CD4-positive, alpha-beta memory T cell (primary cell): ENCODE results near the gene TMEM205. TPM values are rescaled to one million over a fixed set of nuclear protein-coding genes. Genes with fewer than 3 reads are reported as not detected.

Source experiments
- CTCF ChIA-PET: fragments of 350-600 bp; sonication (Branson Sonifier 250); formaldehyde crosslinking; loops from one replicate; lab custom pipeline; 2021; ENCODE audit warnings: inconsistent platforms; ENCODE audit not compliant: partially characterized antibody; lab: Charles Lee
- POLR2A ChIA-PET: fragments of 350-600 bp; sonication (Branson Sonifier 250); formaldehyde crosslinking; loops from one replicate; lab custom pipeline; 2021; ENCODE audit not compliant: partially characterized antibody; lab: Charles Lee
- DNase-seq, 5 donors: peaks; one replicate each; pipeline versions ENCODE4 v3.0.0 to v3.0.0-alpha.2; 2020 to 2022; ENCODE audit warnings: mixed read lengths in 1 of 5
- H3K27ac ChIP-seq: one replicate; pipeline ENCODE4 v1.7.0; 2013; ENCODE audit warnings: low read depth, low read length
- H3K27me3 ChIP-seq: 2 replicates; pipeline ENCODE4 v1.7.0; 2013; ENCODE audit warnings: mild to moderate bottlenecking, low read length, moderate library complexity; ENCODE audit not compliant: insufficient read depth
- H3K36me3 ChIP-seq: 2 replicates; pipeline ENCODE4 v1.7.0; 2013; ENCODE audit warnings: mild to moderate bottlenecking, low read length, moderate library complexity; ENCODE audit not compliant: insufficient read depth
- H3K4me1 ChIP-seq: 2 replicates; pipeline ENCODE4 v1.7.0; 2013; ENCODE audit warnings: mild to moderate bottlenecking, low read length, moderate library complexity; ENCODE audit not compliant: insufficient read depth
- H3K4me3 ChIP-seq, 2 donors: one replicate each; pipeline ENCODE4 v1.7.0; 2013; ENCODE audit warnings: low read length in 2 of 2, mild to moderate bottlenecking in 1 of 2
- H3K9me3 ChIP-seq, 2 donors: one replicate each; pipeline ENCODE4 v1.7.0; 2013; ENCODE audit warnings: low read length in 2 of 2, control low read depth in 1 of 2; ENCODE audit not compliant: control insufficient read depth in 1 of 2
- H3K27ac Mint-ChIP-seq, 7 donors: one replicate each; pipeline ENCODE4 v1.8.0; 2020 to 2021; ENCODE audit warnings: mixed read lengths in 7 of 7, mild to moderate bottlenecking in 6 of 7, inconsistent platforms in 3 of 7, moderate library complexity in 3 of 7
- H3K27me3 Mint-ChIP-seq, 2 donors: one replicate each; pipeline ENCODE4 v1.8.0; 2020 to 2021; ENCODE audit warnings: mixed read lengths in 2 of 2
- H3K36me3 Mint-ChIP-seq, 2 donors: one replicate each; pipeline ENCODE4 v1.8.0; 2020 to 2021; ENCODE audit warnings: mixed read lengths in 2 of 2, inconsistent platforms in 1 of 2, mild to moderate bottlenecking in 1 of 2
- H3K4me1 Mint-ChIP-seq, 4 donors: one replicate each; pipeline ENCODE4 v1.8.0; 2020 to 2021; ENCODE audit warnings: mixed read lengths in 4 of 4, mild to moderate bottlenecking in 1 of 4
- H3K4me3 Mint-ChIP-seq, 8 donors: one replicate each; pipeline ENCODE4 v1.8.0; 2020 to 2021; ENCODE audit warnings: mixed read lengths in 8 of 8, mild to moderate bottlenecking in 7 of 8, moderate library complexity in 6 of 8, inconsistent platforms in 3 of 8
- H3K9me3 Mint-ChIP-seq, 8 donors: one replicate each; pipeline ENCODE4 v1.8.0; 2020 to 2021; ENCODE audit warnings: mixed read lengths in 8 of 8, mild to moderate bottlenecking in 5 of 8, inconsistent platforms in 3 of 8, moderate library complexity in 1 of 8
- intact Hi-C: fragments of 100-400 bp; cut with micrococcal nuclease; formaldehyde crosslinking; loops from one replicate; pipeline ENCODE4 v1.15.1; 2023
- polyA plus RNA-seq, 2 donors: library from polyadenylated mRNA; unstranded; fragments of 300-500 nt; fragmentation: Illumina TruSeq; gene quantifications; one replicate each; pipeline ENCODE4 v1.2.3, GENCODE V29; 2021
- total RNA-seq, 2 experiments: library from RNA; stranded (reverse); gene quantifications; one replicate each; pipeline ENCODE4 v1.2.3, GENCODE V29; 2021

Gene TMEM205
- total and polyA plus RNA-seq, 4 experiments from 2014 or later: 26.1 to 86.3 (median 42.3) TPM

GRCh38 chr19:11332822-11333221 is 13.2 kb downstream of the TMEM205 start:
- ChIA-PET CTCF (interaction anchor here (0.5 to 0.7 kb wide), 2 partner anchors 9 to 80 kb away, joined by 3 to 4 read pairs; no protein-coding TSS in a partner anchor), POLR2A (no interaction called here)
- intact Hi-C loops: no loop called here
- no peaks in the 10 kb centered on the region for H3K9me3 ChIP-seq
- H3K4me1 Mint-ChIP-seq: peaks cover 6 to 11% (median 9%) of the 10 kb centered on the region in 4 donors
- peaks cover 9% of the 10 kb centered on the region for H3K4me1 ChIP-seq
- H3K9me3 Mint-ChIP-seq: peaks cover 0 to 2% (median 0%) of the 10 kb centered on the region in 8 donors
- H3K36me3 ChIP-seq: no peaks in the 10 kb centered on the region
- no peak overlapping the region for H3K4me3 ChIP-seq
- H3K27me3 Mint-ChIP-seq: no peaks in the 10 kb centered on the region
- no peaks in the 10 kb centered on the region for H3K27me3 ChIP-seq
- H3K27ac ChIP-seq: no peak overlapping the region
- no peak overlapping the region for H3K4me3 Mint-ChIP-seq
- peak overlapping the region in 1 of 7 donors; percentile 1 for H3K27ac Mint-ChIP-seq
- peaks cover 31 to 36% of the 10 kb centered on the region in 2 donors for H3K36me3 Mint-ChIP-seq
- DNase-seq: no peak

DNA sequence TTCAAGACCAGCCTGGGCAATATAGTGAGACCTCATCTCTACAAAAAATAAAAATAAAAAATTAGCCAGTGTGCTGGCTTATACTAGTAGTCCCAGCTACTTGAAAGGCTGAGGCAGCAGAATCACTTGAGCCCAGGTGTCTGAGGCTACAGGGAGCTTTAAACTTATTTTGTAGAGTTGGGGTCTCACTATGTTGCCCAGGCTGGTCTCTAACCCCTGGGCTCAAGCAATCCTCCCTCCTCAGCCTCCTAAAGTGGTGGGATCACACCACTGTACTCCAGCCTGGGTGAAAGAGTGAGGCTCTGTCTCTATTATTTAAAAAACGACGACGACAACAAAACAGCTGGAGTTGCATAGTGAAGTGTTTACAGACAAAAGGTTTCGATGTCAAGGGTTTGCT is 14.6 kb downstream of the TMEM205 start:
- no peaks in the 10 kb centered on the region for H3K36me3 ChIP-seq
- intact Hi-C loops: no loop called here
- H3K36me3 Mint-ChIP-seq: peaks cover 34 to 36% of the 10 kb centered on the region in 2 donors
- H3K9me3 Mint-ChIP-seq: no peaks in the 10 kb centered on the region
- no peaks in the 10 kb centered on the region for H3K4me1 ChIP-seq
- H3K4me1 Mint-ChIP-seq: peaks cover 0 to 2% (median 0%) of the 10 kb centered on the region in 4 donors
- H3K4me3 ChIP-seq: no peak overlapping the region
- ChIA-PET POLR2A (no interaction called here), CTCF (no interaction called here)
- no peak overlapping the region for H3K27ac ChIP-seq
- H3K27me3 ChIP-seq: no peaks in the 10 kb centered on the region
- H3K27ac Mint-ChIP-seq: no peak overlapping the region
- DNase-seq: no peak
- H3K27me3 Mint-ChIP-seq: no peaks in the 10 kb centered on the region
- no peaks in the 10 kb centered on the region for H3K9me3 ChIP-seq
- H3K4me3 Mint-ChIP-seq: no peak overlapping the region

GRCh38 chr19:11330127-11330526 is 15.9 kb downstream of the TMEM205 start:
- Mint-ChIP-seq H3K4me1 (peaks cover 0 to 2% (median 0%) of the 10 kb centered on the region in 4 donors), H3K27me3 (no peaks in the 10 kb centered on the region), H3K36me3 (peaks cover 22 to 27% of the 10 kb centered on the region in 2 donors), H3K27ac (peak overlapping the region in 1 of 7 donors; percentile 60), H3K9me3 (no peaks in the 10 kb centered on the region), H3K4me3 (no peak overlapping the region)
- intact Hi-C loops: no loop called here
- Histone ChIP-seq H3K27ac (no peak overlapping the region), H3K4me1 (no peaks in the 10 kb centered on the region), H3K9me3 (no peaks in the 10 kb centered on the region), H3K36me3 (no peaks in the 10 kb centered on the region), H3K27me3 (no peaks in the 10 kb centered on the region), H3K4me3 (no peak overlapping the region)
- ChIA-PET POLR2A (no interaction called here), CTCF (no interaction called here)
- DNase-seq: no peak

DNA sequence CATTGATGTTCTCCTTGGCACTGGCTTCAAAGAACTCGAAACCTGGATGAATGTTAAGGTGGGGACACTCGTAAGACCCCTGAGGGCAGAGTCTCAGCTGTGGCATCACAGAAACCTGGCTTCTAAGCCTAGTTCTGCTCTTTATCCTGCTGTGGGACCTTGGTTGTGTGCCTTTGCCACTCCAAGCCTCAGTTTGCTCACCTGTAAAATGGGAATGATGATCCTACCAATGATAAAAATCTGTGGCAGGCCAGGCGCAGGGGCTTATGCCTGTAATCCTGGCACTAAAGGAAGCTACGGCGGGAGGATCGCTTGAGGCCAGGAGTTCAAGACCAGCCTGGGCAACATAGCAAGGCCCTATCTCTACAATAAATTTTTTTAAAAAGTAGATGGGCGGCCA is 20.5 kb downstream of the TMEM205 start:
- Histone ChIP-seq H3K36me3 (no peaks in the 10 kb centered on the region), H3K27me3 (no peaks in the 10 kb centered on the region), H3K27ac (no peak overlapping the region), H3K4me1 (peaks cover 14% of the 10 kb centered on the region), H3K9me3 (no peaks in the 10 kb centered on the region), H3K4me3 (no peak overlapping the region)
- Mint-ChIP-seq H3K27ac (no peak overlapping the region), H3K27me3 (peaks cover 0 to 1% of the 10 kb centered on the region in 2 donors), H3K4me3 (no peak overlapping the region), H3K9me3 (peaks cover 0 to 2% (median 0%) of the 10 kb centered on the region in 8 donors), H3K36me3 (peaks cover 5 to 14% of the 10 kb centered on the region in 2 donors), H3K4me1 (peaks cover 11 to 18% (median 13%) of the 10 kb centered on the region in 4 donors)
- intact Hi-C loops: no loop called here
- CTCF ChIA-PET: interaction anchor here (1.0 to 1.1 kb wide), 2 partner anchors 14 to 28 kb away, joined by 3 read pairs; partner anchors contain the start of gene RAB3D
- no peak for DNase-seq
- POLR2A ChIA-PET: interaction anchor here (1.5 kb wide), 2 partner anchors 49 to 55 kb away, joined by 3 to 6 read pairs; partner anchors contain the start of gene SWSAP1

GRCh38 chr19:11324748-11325389 is 21.2 kb downstream of the TMEM205 start:
- CTCF ChIA-PET: interaction anchor here (1.0 to 1.2 kb wide), 3 partner anchors 8 to 29 kb away, joined by 3 read pairs; partner anchors contain the start of gene RAB3D
- no peak for DNase-seq
- Histone ChIP-seq H3K27me3 (no peaks in the 10 kb centered on the region), H3K9me3 (no peaks in the 10 kb centered on the region), H3K36me3 (no peaks in the 10 kb centered on the region), H3K27ac (no peak overlapping the region), H3K4me3 (no peak overlapping the region), H3K4me1 (peaks cover 14% of the 10 kb centered on the region)
- Mint-ChIP-seq H3K9me3 (peaks cover 0 to 2% (median 0%) of the 10 kb centered on the region in 8 donors), H3K36me3 (peaks cover under 1 to 9% of the 10 kb centered on the region in 2 donors), H3K27me3 (peaks cover 0 to 1% of the 10 kb centered on the region in 2 donors), H3K4me3 (no peak overlapping the region), H3K27ac (peak overlapping the region in 5 of 7 donors; percentile 42 to 89 (median 53)), H3K4me1 (peaks cover 11 to 18% (median 13%) of the 10 kb centered on the region in 4 donors)
- intact Hi-C loops: no loop called here
- POLR2A ChIA-PET: interaction anchor here (0.7 to 1.7 kb wide), 4 partner anchors 21 to 56 kb away, joined by 3 to 9 read pairs (median 4); partner anchors contain the start of genes CCDC159, SWSAP1 and TMEM205

GRCh38 chr19:11324079-11324661 is 21.9 kb downstream of the TMEM205 start:
- intact Hi-C loops: no loop called here
- Mint-ChIP-seq H3K36me3 (peaks cover 0 to 8% of the 10 kb centered on the region in 2 donors), H3K27me3 (peaks cover 0 to 1% of the 10 kb centered on the region in 2 donors), H3K4me3 (peak overlapping the region in 6 of 8 donors; percentile 36 to 66 (median 56)), H3K4me1 (peaks cover 11 to 18% (median 13%) of the 10 kb centered on the region in 4 donors), H3K27ac (peak overlapping the region; percentile 31 to 89 (median 50)), H3K9me3 (peaks cover 0 to 2% (median 0%) of the 10 kb centered on the region in 8 donors)
- CTCF ChIA-PET: interaction anchor here (1.0 to 1.2 kb wide), 2 partner anchors 9 to 15 kb away, joined by 3 read pairs; partner anchors contain the start of gene RAB3D
- Histone ChIP-seq H3K4me1 (peaks cover 14% of the 10 kb centered on the region), H3K36me3 (no peaks in the 10 kb centered on the region), H3K27me3 (no peaks in the 10 kb centered on the region), H3K27ac (no peak overlapping the region), H3K9me3 (no peaks in the 10 kb centered on the region), H3K4me3 (no peak overlapping the region)
- peak in 2 of 5 donors; percentile 19 to 21 for DNase-seq
- POLR2A ChIA-PET: interaction anchor here (0.7 to 1.7 kb wide), 4 partner anchors 22 to 55 kb away, joined by 3 to 9 read pairs (median 4); partner anchors contain the start of genes CCDC159, SWSAP1 and TMEM205
